ENCODE results near the gene DPM2.

- TF ChIP-seq CTCF (IDR thresholded peaks at IDR 0.05) (no peak), POLR2A (IDR thresholded peaks at IDR 0.05) (no peak)
These were observed 38.0 kb upstream of the DPM2 start for GRCh38 chr9:127975376-127976315.

All from uterus (tissue), 2 donors.